HFF-Myc (cell line): ENCODE measurements around the gene MLX.
A peak's percentile ranks its signal among the peaks of the same experiment; 100 is the strongest.

Experiments used
- DNase-seq: peaks from one replicate; pipeline ENCODE4 v3.0.0-alpha.2; 2011; ENCODE audit warnings: low read depth; ENCODE audit errors: extremely low read depth
- H3K4me3 ChIP-seq: replicated peaks from 2 replicates; pipeline ENCODE4 v1.5.1; 2011; ENCODE audit warnings: low read depth, mild to moderate bottlenecking, control low read depth, low read length
- TF ChIP-seq, protein P1 (sequence below): IDR thresholded peaks from 2 replicates; pipeline ENCODE4 v1.5.1; 2012; ENCODE audit warnings: mild to moderate bottlenecking, low read depth, low read length, control low read depth; ENCODE audit errors: missing control alignments

Gene MLX

DNA sequence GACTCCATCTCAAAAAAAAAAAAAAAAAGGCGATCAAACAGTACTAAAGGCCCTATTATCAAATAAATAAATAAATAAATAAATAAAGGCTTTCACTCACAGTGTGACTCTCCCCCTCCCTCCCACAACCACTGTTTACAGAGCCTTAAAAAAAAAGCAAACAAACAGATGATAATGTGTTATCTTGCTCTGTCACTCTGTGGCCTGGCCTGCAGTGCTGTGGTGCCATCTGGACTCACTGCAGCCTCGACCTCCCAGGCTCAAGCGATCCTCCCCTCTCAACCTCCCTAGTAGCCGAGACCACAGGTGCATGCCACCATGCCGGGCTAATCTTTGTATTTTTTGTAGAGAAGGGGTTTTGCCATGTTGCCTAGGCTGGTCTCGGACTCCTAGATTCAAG lies 39.0 kb upstream of the MLX start:
- H3K4me3 ChIP-seq, result no peak overlapping the region
- no peak for DNase-seq
- TF ChIP-seq, protein P1, sequence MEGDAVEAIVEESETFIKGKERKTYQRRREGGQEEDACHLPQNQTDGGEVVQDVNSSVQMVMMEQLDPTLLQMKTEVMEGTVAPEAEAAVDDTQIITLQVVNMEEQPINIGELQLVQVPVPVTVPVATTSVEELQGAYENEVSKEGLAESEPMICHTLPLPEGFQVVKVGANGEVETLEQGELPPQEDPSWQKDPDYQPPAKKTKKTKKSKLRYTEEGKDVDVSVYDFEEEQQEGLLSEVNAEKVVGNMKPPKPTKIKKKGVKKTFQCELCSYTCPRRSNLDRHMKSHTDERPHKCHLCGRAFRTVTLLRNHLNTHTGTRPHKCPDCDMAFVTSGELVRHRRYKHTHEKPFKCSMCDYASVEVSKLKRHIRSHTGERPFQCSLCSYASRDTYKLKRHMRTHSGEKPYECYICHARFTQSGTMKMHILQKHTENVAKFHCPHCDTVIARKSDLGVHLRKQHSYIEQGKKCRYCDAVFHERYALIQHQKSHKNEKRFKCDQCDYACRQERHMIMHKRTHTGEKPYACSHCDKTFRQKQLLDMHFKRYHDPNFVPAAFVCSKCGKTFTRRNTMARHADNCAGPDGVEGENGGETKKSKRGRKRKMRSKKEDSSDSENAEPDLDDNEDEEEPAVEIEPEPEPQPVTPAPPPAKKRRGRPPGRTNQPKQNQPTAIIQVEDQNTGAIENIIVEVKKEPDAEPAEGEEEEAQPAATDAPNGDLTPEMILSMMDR, result no peak

GRCh38 chr17:42529061-42529460 lies 37.8 kb upstream of the MLX start:
- no peak overlapping the region for H3K4me3 ChIP-seq
- DNase-seq, result no peak
- TF ChIP-seq, protein P1, result no peak

GRCh38 chr17:42530952-42531454 lies 35.9 kb upstream of the MLX start:
- no peak for DNase-seq
- no peak overlapping the region for H3K4me3 ChIP-seq
- TF ChIP-seq, protein P1, result no peak

GRCh38 chr17:42531455-42532354 lies 35.2 kb upstream of the MLX start:
- TF ChIP-seq, protein P1, result no peak
- peak overlapping the region; percentile 31 for H3K4me3 ChIP-seq
- DNase-seq, result no peak

DNA sequence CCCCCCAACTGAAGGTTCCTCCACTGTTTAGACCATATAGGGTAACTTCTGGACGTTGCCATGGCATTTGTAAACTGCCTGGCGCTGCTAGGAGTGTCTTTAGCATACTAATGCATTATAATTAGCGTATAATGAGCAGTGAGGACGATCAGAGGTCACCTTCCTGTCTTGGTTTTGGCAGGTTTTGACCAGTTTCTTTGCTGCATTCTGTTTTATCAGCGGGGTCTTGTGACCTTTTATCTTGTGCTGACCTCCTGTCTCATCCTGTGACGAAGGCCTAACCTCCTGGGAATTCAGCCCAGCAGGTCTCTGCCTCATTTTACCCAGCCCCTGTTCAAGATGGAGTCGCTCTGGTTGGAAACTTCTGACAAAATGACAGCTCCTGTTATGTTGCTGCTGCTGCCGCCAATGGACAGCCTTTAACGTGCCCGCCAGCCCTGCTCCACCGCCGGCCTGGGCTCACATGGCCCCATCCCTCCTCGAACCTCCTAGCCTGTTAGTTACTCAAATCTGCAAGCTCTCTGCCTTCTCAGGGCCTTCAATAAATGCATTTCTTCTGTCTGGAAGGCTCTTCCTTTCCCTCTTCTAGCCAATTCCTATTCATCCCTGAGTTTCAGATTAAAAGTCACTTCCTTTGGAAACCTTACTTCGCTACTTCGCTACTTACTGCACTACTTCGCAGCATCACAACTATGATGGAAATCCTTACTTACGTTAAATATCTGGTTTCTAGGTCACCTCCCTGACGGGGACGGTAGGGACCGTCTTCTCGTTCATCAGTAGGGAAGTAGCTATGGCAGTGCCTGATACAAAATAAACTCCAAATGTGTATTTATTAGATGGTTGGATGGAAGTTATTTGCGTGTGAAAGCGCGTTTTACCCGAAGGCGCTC lies 31.5 kb upstream of the MLX start:
- TF ChIP-seq, protein P1, result no peak
- no peak for DNase-seq
- peak overlapping the region; percentile 69 for H3K4me3 ChIP-seq

DNA sequence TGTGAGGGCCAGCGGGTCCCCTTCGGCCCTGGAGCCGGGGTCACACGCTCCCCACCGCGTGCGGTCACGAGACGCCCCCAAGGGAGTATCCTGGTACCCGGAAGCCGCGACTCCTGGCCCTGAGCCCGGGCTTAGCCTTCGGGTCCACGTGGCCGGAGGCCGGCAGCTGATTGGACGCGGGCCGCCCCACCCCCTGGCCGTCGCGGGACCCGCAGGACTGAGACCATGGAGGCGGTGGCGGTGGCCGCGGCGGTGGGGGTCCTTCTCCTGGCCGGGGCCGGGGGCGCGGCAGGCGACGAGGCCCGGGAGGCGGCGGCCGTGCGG lies 30.9 kb upstream of the MLX start, which contains the start of gene NAGLU:
Gene NAGLU, plus strand, starts transcription at position 194 of the 324 bp plus-strand sequence. Its CDS starts 32 bp downstream, at position 226.
- DNase-seq, result peak; percentile 62
- peak within 1 kb of the TSS; percentile 69 for H3K4me3 ChIP-seq
- TF ChIP-seq, protein P1, result no peak
